ENCODE data around the gene C20orf144.

C20orf144 gene

DNA sequence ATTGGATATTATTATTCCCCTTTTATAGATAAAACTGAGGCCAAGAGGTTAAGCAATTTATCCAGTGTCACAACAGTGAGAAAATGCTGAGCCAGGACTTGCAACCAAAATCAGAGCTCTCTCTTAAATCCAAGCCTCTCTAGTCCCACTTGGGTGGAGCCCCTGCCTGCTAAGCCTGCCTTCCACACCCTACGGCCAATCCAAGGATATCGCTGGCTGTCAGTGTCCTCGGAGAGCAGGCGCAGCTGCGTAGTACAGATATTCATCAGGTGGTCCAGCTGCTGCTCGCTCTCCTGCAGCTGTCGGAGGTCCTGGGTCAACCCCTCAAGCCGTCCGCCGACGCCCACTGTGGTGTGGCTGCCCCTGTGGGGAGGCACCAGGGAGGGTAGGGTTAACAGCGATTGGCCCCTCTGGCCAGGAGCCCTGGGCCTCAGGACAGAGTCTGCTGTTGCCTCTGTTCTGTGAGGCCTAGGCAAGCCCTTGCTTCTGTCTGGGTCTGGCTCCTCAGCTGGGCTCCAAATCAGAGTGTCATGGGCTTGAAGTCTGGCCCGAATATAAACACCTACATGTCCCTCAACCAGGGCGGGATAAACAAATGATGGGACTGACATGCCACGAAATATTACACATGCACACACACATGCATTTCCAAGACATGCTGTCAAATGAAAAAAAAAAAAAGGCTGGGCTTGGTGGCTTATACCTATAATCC is 16.0 kb downstream of the C20orf144 start:
- no peak for DNase-seq

DNA sequence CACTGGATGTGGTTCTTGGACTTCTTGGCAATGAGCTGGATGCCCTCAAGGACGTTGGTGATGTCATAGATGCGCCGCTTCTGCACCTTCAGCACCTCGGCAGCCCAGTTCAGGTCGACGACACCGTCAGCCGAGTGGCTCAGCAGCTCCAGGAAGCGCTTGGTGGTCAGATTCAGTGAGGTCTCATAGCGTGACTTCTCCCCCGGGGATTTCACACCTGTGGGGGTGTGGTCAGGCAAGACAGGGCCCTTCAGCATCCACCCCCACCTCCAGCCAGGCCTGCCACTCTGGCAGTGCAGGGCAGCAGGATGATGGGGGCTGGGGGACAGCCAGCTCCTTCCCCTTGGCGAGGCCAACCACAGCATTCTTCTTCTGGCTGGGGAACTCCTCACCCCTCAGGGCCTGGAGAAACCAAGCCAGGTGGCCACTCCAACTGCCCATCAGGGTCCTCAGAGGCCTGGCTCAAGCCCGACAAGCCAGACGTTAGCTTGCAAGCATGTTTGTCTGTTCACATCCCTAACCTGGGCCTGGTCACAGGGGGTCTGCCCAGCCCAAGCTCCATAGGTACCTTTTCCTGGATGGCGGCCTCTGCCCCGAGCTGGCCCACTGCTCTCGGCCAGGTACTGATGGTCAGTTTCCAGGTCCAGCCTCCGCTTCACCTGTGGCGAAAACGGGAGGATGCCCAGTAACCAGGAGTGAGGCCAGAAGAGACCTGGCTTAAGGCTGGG is 17.8 kb downstream of the C20orf144 start:
- no peak for DNase-seq

DNA sequence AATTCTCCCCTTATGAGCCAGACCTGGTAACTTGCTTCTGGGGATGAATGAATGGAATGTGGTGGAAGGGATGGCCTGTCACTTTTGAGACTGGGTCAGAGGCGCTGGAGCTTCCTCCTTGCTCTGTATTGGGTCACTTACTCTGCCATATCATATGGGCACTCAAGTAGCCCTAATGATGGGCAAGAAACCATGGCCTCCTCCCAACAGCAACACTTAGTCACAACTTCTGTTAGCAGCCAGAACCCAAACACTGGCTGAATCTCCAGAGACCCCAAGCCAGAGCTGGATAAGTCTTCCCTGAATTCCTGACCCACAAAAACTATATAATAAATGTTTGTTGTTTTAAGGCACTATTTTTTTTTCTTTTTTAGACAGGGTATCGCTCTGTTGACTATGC is 18.6 kb downstream of the C20orf144 start:
- no peak for DNase-seq

DNA sequence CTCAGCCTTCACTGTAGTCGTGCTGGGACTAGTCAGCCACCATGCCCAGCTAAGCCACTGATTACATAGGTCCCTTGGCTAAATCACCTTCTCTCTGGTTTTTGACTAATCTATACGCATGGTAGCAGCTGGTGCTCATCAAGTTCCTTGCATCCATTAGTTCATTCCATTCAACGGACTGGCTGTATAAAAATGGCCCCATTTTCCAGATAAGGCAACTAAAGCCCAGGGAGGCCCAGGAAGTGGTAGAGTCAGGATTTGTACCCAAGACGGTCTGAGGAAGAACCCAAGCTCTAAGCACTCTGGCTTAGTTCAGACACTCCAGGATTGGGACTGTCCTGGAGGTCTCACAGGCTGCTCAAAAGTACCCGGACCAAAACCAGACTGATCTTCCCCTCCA is 19.2 kb downstream of the C20orf144 start:
- DNase-seq = no peak

DNA sequence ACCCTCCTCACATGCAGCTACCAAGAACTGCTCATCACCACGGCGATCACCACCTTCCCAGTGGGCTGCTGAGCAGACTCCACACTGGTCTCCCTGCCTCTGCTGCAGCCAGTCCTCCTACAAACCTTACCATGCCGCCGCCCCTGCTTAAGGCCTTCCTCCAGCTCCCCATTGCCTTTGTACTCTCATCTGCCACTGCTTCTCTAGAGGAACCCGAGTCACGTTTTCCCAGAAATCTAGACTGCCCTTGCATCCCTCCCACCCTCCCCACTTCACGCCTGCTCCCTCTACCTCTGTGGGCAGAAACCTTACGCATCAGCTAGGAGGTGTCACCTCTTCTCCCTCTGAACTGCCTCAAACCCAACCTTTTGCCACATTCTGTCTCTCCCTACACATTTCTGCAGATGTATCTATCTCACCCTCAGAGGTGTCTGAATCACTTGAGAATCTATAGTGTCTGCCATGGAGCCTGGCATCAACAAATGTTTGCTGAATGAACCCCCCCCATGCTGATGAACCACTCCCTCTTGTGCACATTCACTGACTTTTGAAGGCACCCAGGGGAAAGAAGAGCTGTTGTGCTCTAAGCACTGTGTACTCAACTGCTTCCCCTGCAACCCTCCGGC is 19.7 kb downstream of the C20orf144 start:
- no peak for DNase-seq

DNA sequence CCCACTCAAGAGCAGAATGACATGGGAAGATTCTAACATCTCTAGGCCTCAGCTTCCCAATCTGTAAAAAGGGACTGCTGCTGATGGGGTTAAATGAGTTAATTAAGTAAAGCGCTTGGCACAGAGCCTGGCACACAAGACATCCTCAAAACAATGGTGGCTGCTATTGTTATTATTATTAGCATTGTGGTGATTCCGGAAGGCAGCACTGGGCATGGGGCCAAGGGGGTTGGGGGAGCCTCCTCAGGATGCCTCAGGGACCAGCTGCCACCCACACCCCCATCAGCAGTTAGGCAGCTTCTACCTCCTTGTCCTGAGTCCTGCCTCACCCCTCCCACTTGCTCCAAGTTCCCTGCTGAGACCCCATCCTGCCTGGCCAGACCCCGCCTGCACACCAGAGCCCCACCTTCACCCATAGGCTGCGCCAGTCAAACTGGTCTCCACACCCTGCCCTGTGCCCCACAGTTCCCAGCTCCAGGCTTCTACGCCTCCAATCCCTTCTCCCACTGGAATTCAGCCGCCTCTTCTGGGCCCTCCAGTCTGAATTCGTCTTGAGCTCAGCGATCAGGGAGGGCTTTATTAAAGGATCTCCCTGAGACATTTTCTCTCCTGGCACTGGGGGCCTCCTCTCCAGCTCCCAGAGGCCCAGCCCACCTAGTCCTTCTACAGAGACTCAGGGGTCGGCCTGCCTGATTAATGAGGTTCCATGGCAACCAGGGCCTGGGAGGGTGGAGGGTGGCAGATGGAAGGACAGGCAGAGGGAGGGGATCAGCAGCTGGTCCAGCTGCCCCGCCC is 22.6 kb downstream of the C20orf144 start:
- peak; percentile 92 to 98 for DNase-seq

DNA sequence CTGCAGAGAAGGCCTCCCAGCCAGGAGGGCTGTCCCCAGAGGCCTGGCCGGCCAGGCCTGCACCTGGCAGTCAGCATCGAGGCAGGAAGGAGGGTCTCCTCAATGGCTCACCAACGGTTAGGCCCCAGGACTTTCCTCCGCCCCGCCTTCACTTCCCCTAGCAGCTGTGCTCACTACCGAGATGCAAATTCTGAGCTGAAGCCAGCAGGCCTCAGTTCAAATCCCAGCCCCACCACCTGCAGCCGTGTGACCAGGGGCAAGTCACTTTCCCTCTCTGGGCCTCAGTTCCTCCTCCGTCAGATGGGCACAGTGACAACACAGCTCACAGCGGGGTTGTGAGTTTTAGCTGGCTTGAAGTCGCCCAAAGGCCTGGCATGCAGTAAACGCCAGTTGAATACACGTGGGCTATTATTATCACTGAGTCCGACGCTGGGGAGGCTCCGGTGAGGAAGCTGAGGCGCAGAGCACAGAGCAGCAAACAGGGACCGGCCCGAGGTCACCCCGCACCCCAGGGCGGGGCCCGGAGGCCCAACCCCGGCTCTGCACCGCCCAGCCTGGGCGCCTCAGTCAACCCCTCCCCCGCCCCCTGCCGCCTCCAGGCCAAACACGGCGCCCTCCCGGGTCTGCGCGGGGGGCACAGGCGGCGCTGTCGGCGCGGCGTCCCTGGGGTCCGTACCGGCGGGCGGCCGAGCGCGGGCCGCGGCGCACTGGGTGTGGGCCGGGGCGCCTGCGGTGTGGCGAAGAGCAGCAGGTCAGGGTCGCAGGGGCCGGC is 23.4 kb downstream of the C20orf144 start:
- peak in 1 of 2 experiments; percentile 99 for DNase-seq

DNA sequence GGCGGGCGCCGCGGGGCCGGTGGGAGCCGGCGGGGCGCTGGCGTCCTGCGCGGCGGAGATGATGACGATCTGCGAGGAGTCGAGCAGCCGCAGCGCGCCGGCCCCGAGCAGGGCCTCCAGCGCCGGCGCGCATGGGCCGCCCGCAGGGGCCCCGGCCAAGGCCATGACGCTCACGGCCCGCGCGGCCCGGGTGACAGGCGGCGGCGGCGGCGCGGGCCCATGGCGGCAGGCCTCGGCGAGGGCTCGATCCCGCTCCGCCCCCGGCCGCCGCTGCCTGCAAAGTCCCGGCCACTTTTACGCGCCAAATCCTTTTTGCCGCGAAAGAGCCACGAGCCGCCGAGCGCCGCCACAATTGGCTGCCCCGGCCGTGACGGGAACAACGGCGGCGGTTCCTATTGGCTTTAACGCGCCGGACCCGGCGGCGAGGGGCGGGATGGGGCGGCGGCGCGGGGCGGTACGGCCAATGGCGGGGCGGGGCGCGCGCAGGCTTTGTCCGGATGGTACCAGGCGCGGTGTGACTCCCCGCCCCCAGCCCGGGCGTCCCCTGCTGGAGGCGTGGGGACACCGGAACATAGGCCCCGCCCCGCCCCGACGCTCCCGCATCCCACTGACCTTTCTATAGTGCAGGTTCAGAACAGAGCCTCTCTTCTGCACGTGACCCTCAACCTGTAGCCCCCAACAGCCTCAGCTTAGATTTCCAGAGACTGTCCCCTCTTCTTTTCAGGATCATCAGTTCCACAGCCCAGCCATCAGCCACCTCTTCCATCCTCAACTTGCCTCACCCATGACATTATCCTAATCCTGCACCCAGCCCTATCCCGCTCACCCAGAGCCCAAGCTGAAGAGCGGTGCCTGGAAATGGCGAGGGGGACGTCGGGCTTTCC is 24.2 kb downstream of the C20orf144 start, which contains the start of gene E2F1:
Gene E2F1, minus strand, starts transcription at position 286 of the 884 bp plus-strand sequence. Its CDS starts 121 bp downstream, at position 165.
- peak; percentile 96 to 97 for DNase-seq

DNA sequence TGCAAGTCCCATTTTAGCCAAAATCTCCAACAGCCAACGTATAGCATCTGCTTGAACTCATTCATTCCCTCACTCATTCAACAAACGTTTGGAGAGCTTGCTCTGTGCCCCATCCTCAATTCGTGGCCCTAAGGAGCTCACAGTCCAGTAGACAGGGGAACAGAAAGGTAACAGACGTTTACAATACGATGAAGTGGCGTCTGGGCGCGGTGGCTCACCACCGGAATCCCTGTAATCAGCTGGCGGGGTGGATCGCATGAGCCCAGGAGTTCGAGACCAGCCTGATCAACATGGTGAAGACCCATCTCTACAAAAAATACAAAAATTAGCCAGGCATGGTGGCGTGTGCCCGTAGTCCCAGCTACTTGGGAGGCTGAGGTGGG is 24.8 kb downstream of the C20orf144 start:
- no peak for DNase-seq

DNA sequence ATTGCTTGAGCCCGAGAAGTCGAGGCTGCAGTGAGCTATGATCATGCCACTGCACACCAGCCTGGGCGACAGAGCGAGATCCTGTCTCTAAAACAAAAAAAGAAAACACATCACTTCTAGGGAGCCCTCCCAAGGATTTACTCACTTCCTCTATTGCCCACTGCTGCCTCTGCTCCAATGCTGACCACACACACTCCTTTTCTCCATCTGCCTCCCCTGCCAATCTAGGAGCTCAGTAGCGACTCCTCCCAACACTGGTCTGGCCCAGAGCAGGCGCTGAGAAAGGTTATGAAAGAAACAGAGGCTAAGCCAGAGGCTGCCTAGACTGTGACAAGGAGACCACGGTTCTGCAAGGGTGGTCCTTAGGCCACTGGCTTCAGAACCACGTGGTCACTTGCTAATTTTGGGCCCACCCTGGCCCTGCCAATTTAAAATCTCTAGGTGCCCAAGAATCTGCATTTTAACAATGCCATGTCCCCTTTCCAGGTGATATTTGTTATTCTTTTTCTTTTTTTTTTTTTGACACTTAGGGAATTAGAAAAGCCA is 25.3 kb downstream of the C20orf144 start:
- no peak for DNase-seq

DNA sequence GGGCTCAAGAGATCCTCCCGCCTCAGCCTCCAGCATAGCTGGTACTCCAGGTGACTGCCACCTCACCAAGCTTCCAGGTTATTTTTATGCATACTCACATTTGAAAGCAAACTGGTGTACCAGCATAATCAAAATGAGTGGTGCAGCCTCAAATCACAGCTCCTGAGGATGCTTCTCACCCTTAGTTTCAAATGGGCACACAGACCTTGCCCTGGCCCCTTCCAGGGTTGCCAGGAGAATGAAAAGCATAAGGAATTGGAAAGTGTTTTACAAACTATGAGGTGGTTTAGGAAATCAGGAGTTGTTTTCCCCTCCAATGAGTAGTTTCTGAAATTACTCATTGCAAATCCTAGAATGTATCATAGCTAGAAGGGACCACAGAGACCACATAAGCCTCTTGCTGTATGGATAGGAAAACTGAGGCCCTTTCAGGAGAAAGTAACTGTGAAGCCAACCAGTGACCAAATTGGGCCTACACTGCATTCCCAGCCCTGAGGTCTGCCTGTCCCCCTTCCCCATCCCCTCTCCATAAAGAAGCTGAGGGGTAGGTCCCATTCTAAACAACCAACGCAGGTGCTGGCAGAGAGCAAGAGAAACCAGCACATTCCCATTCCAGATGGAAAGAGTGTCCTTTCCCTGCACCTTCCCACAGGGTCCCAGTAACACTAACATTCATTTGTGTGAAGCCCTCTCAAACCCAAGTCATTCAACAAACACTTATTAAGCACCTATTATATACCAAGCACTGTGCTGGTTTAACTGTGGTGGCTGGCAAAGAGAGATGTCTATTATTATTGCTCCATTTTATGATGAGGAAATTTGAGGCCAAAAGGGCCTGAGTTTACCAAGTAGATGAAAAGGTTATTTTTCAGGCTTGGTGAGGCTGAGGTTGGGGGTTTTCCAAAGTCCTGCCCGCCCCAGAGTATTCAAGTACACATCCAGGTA is 26.1 kb downstream of the C20orf144 start:
- DNase-seq = no peak

DNA sequence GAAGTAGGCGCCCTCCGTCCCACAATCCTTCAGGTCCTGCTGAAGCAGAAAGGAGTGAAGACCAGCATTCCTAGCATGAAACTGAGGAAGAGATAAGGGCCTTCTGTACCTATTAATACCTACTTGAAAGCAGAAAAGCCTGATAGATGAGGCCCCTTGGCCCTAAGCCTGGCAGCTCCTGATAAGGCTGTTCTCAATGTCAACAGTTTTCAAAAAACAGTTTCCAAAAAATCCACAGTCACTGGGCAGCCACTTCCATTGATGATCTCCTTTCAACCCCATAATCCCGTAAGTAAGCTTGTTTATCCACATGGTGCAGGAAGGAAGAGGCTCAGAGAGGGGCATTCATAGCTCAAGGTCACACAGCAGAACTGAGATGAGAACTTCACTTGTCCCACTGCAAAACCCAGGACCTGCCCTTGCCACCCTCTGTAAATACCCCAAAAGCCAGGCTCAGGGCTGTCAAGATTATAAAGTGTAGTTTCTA is 26.9 kb downstream of the C20orf144 start:
- no peak for DNase-seq

DNA sequence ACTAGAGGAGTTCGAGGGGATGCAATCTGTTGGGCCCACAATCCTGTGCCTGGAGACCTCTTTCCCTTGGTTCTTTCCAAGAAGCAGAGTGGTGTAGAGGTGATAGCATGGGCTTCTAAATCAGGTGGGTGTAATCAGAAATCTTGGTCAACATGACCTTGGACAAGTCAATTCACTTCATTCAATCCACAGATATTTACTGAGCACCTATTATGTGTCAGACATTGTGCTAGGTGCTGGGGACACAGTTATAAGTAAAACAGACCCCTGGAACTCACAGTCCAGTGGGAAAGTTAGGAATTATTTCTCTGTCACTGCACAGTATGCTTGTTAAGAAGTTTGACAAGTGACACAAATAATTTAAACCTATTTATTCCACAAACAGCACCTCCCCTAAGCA is 27.4 kb downstream of the C20orf144 start:
- no peak for DNase-seq

DNA sequence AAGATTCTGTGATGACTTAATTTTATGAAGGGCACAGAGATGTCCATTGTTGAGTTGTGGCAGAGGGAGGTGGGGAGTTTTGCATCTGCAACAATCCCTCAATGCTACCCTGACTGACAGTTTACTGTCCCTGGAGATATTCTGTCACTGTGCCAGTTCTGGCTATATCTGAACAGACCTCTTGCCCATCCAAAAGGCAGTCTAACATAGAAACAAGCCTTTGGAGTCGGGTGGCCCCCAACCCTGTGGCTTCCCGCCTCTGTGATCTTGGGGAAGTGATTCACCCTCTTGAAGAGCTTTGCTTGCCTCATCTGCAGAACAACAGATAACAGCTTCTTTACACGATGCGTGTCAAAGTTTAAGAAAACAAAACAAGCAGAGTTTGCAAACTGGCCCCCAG is 27.8 kb downstream of the C20orf144 start:
- no peak for DNase-seq

DNA sequence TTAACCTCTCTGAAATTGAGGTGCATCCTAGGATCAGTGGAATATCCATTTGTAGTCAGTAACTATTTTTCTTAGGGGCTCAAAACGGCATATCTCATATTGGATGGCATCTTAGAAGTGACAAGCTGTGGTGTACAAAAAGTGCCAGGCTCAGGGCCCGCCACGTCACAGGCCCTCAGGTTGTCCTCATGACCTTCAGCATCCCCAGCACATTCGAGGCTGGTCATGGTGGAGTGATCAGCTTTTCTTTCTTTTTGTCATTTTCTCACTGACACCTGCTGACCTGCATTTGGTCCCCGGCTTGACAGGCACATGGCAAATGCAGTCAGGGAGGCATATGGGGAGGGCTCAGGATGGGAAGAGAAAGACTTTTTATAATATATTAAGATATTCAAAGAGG is 31.2 kb downstream of the C20orf144 start:
- DNase-seq = no peak

DNA sequence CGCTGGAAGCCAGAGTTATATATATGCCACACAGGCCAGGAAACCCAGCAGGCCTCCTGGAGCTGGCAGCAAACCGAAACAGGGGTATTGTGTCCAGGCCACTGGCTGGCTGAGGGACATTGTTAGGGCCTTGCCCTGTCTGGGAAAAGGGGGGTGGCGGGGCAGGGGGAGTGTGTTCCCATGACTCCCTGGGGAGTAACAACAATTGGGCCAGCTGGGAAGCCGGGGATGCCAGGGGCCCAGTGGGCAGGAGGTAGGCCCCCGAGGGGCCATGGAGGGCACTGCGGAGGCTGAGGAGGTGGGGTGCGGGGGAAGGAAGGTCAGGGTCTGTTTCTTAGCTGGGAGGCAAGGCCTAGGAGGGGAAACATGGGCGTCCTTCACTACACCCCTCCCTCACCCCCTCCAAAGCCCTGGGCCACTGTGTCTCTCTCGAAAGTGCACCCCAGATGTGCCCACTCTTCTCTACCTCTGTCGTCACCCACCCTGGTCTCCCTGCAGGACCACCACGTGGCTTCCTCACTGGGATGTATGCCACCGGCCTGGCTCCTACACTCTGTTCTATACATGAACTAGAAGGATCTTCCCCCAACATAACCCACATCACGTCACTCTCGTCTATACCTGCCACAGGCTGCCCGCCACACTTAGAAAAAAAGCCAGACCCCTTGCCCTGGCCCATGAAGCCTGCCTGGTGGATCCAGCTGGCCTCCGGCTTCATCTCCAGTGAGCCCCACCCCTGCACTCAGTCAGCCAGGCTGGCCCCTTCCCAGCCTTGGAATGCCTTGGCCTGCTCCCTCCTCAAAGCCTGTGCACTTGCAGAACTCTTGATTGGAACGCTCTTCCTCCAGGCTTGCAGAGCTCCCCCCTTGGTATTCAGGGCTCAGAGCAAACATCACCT is 31.9 kb downstream of the C20orf144 start:
- DNase-seq = no peak

DNA sequence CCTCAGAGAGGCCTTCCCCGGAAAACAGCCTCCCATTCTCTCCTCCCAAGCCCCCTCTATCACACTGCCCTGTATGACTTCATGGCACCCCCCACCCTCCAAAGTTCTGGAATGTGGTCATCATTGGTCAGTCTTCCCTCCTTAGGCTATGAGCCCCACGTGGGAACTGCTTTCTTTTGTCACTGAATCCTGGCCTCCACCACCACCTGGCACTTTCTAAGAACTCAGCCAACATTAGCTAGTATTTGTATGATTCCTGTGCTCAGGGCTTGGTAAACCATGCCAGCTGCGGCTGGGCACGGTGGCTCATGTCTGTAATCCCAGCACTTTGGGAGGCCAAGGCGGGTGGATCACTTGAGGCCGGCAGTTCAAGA is 32.5 kb downstream of the C20orf144 start:
- DNase-seq = no peak

DNA sequence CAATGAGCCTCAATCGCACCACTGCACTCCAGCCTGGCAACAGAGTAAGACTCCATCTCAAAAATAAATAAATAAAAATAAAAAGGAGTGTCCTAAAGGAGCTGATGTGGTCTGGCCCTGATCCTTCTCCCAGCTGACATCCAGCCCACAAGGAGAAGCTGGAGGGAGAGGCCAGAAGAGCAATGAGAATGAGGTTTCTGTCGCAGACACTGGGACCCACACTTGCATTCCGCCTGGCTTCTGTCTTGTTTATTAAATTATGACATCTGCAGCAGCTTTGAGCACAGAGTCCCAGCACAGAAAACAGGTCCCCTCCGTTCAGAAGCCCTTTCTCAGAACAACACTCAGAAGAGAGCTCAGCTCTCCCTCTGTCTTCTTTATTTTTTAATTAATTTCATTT is 34.3 kb downstream of the C20orf144 start:
- no peak for DNase-seq

DNA sequence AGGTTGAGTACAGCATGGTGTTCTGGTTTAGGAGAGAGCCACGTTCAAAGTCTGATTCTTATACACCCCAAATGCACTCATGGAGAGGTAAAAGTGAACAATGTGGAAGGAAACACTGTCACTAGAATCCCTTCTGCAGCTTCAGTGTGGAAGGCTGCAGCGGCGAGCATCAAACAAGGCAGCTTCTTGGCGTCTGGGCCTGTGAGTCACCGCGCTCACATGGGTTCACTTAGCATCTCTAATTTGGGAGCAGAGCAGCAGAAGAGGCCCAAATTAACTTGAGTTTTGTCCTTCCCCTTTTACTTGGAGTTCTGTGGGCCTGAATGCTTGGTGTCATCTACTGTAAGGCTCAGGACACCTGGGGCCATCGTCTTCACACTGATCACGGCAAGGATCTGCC is 35.0 kb downstream of the C20orf144 start:
- no peak for DNase-seq
